Measurements from ENCODE around the gene FAM89B. TPM values are rescaled to one million over a fixed set of nuclear protein-coding genes. Genes with fewer than 3 reads are reported as not detected.
A peak's percentile ranks its signal among the peaks of the same experiment; 100 is the strongest.

Gene FAM89B
- total RNA-seq, 2 experiments from 2014 or later, result 23.3 to 27.3 TPM

GRCh38 chr11:65559951-65560537 is 12.3 kb upstream of the FAM89B start:
- Histone ChIP-seq H3K4me1 (ENCODE audit: insufficient read depth, low read length) (peaks cover 80% of the 10 kb centered on the region), H3K9me3 (ENCODE audit: control insufficient read depth in 1 of 2, insufficient read depth in 1 of 2, low read length in 2 of 2) (no peaks in the 10 kb centered on the region), H3K4me3 (ENCODE audit: low read length) (no peak overlapping the region), H3K36me3 (ENCODE audit: insufficient read depth, low read length) (no peaks in the 10 kb centered on the region), H3K27ac (ENCODE audit: low read depth in 1 of 2, low read length in 2 of 2) (no peak overlapping the region), H3K27me3 (ENCODE audit: control insufficient read depth in 1 of 2, insufficient read depth in 2 of 2, low read length in 2 of 2) (no peaks in the 10 kb centered on the region)
- Mint-ChIP-seq H3K27ac (peak overlapping the region; percentile 81), H3K4me3 (peak overlapping the region; percentile 79), H3K36me3 (ENCODE audit: low read depth) (peaks cover 4% of the 10 kb centered on the region), H3K9me3 (no peaks in the 10 kb centered on the region), H3K4me1 (ENCODE audit: low read depth) (peaks cover 57% of the 10 kb centered on the region), H3K27me3 (no peaks in the 10 kb centered on the region)
- TF ChIP-seq CTCF (IDR thresholded peaks at IDR 0.05), result no peak
- POLR2A ChIA-PET, result interaction anchor here (0.9 to 3.8 kb wide), 5 partner anchors 10 to 62 kb away, joined by 5 to 15 read pairs (median 14); partner anchors contain the start of genes EHBP1L1, MALAT1 and ZNRD2
- CTCF ChIA-PET, result interaction anchor here (1.5 to 2.3 kb wide), 2 partner anchors 10 to 19 kb away, joined by 3 to 9 read pairs; partner anchors contain the start of gene ZNRD2
- intact Hi-C loops (cut with DNase I, micrococcal nuclease), result no loop called here
- DNase-seq (no peak), ATAC-seq (ENCODE audit: poor library complexity) (no peak)

- H3K27me3 Mint-ChIP-seq, result no peaks in the 10 kb centered on the region
- CTCF ChIA-PET, result interaction anchor here (0.6 to 4.4 kb wide), 5 partner anchors 9 to 29 kb away, joined by 3 to 17 read pairs (median 4); partner anchors contain the start of gene ZNRD2
- Histone ChIP-seq H3K36me3 (ENCODE audit: insufficient read depth, low read length) (no peaks in the 10 kb centered on the region), H3K27ac (ENCODE audit: low read depth in 1 of 2, low read length in 2 of 2) (no peak overlapping the region), H3K4me3 (ENCODE audit: low read length) (no peak overlapping the region), H3K4me1 (ENCODE audit: insufficient read depth, low read length) (peaks cover 80% of the 10 kb centered on the region), H3K27me3 (ENCODE audit: control insufficient read depth in 1 of 2, insufficient read depth in 2 of 2, low read length in 2 of 2) (no peaks in the 10 kb centered on the region), H3K9me3 (ENCODE audit: control insufficient read depth in 1 of 2, insufficient read depth in 1 of 2, low read length in 2 of 2) (no peaks in the 10 kb centered on the region)
- TF ChIP-seq CTCF (IDR thresholded peaks at IDR 0.05), result no peak
- peaks cover 57% of the 10 kb centered on the region for H3K4me1 Mint-ChIP-seq (ENCODE audit: low read depth)
- intact Hi-C loops (cut with DNase I, micrococcal nuclease), result no loop called here
- H3K27ac Mint-ChIP-seq, result peak overlapping the region; percentile 81
- POLR2A ChIA-PET, result interaction anchor here (0.8 to 3.8 kb wide), 8 partner anchors 9 to 63 kb away, joined by 3 to 15 read pairs (median 10); partner anchors contain the start of genes EHBP1L1, FAM89B, MALAT1 and PCNX3
- DNase-seq, result peak in 1 of 14 experiments; percentile 42
- no peaks in the 10 kb centered on the region for H3K9me3 Mint-ChIP-seq
- peak overlapping the region; percentile 79 for H3K4me3 Mint-ChIP-seq
- peaks cover 6% of the 10 kb centered on the region for H3K36me3 Mint-ChIP-seq (ENCODE audit: low read depth)
- no peak for ATAC-seq (ENCODE audit: poor library complexity)
Observed at GRCh38 chr11:65560555-65561418, 11.6 kb upstream of the FAM89B start.

- Histone ChIP-seq H3K4me3 (ENCODE audit: low read length) (no peak overlapping the region), H3K4me1 (ENCODE audit: insufficient read depth, low read length) (peaks cover 80% of the 10 kb centered on the region), H3K36me3 (ENCODE audit: insufficient read depth, low read length) (no peaks in the 10 kb centered on the region), H3K27me3 (ENCODE audit: control insufficient read depth in 1 of 2, insufficient read depth in 2 of 2, low read length in 2 of 2) (no peaks in the 10 kb centered on the region), H3K9me3 (ENCODE audit: control insufficient read depth in 1 of 2, insufficient read depth in 1 of 2, low read length in 2 of 2) (no peaks in the 10 kb centered on the region), H3K27ac (ENCODE audit: low read depth in 1 of 2, low read length in 2 of 2) (no peak overlapping the region)
- Mint-ChIP-seq H3K4me1 (ENCODE audit: low read depth) (peaks cover 57% of the 10 kb centered on the region), H3K27me3 (no peaks in the 10 kb centered on the region), H3K4me3 (peak overlapping the region; percentile 60), H3K36me3 (ENCODE audit: low read depth) (peaks cover 10% of the 10 kb centered on the region), H3K9me3 (no peaks in the 10 kb centered on the region), H3K27ac (peak overlapping the region; percentile 77)
- POLR2A ChIA-PET, result interaction anchor here (1.1 to 3.8 kb wide), 3 partner anchors 10 to 64 kb away, joined by 4 to 15 read pairs (median 14); partner anchors contain the start of genes EHBP1L1, FAM89B and MALAT1
- TF ChIP-seq CTCF (IDR thresholded peaks at IDR 0.05), result no peak
- intact Hi-C loops (cut with DNase I, micrococcal nuclease), result no loop called here
- DNase-seq, result no peak
- no peak for ATAC-seq (ENCODE audit: poor library complexity)
- CTCF ChIA-PET, result interaction anchor here (0.8 to 4.4 kb wide), 4 partner anchors 10 to 26 kb away, joined by 3 to 17 read pairs (median 4); no protein-coding TSS in a partner anchor
Observed at GRCh38 chr11:65562020-65562419, 10.3 kb upstream of the FAM89B start.

Measured in CD4-positive, alpha-beta T cell (primary cell).